CD4-positive, alpha-beta T cell (primary cell): ENCODE results near the gene ZNF100. TPM values are rescaled to one million over a fixed set of nuclear protein-coding genes. Genes with fewer than 3 reads are reported as not detected.

Source experiments
- ATAC-seq: fragments of 200-7000 bp; cut with Tn5 transposase; one replicate; pipeline ENCODE4 v1.10.0; 2022; ENCODE audit warnings: mild to moderate bottlenecking; ENCODE audit not compliant: poor library complexity
- CTCF ChIA-PET: fragments of 350-600 bp; sonication (Branson Sonifier 250); formaldehyde crosslinking; loops from one replicate; lab custom pipeline; 2021; ENCODE audit warnings: antibody characterized with exemption, inconsistent platforms; lab: Charles Lee
- POLR2A ChIA-PET: fragments of 350-600 bp; sonication (Branson Sonifier 250); formaldehyde crosslinking; loops from one replicate; lab custom pipeline; 2021; ENCODE audit warnings: antibody characterized with exemption, inconsistent platforms; lab: Charles Lee
- DNase-seq, 14 experiments: peaks; one replicate each; pipeline ENCODE4 v3.0.0-alpha.2; 2013 to 2020; ENCODE audit warnings: mixed read lengths in 2 of 14
- H3K27ac ChIP-seq, 2 donors: one replicate each; pipeline versions ENCODE4 v1.5.1 to v1.7.0; 2013; ENCODE audit warnings: low read length in 2 of 2, low read depth in 1 of 2, mild to moderate bottlenecking in 1 of 2
- H3K27me3 ChIP-seq, 2 experiments: 1 replicate in 1 of 2; 2 replicates in 1 of 2; pipeline versions ENCODE4 v1.6.1 to v1.7.0; 2013; ENCODE audit warnings: low read length in 2 of 2, control low read depth in 1 of 2, mild to moderate bottlenecking in 1 of 2, moderate library complexity in 1 of 2; ENCODE audit not compliant: insufficient read depth in 2 of 2, control insufficient read depth in 1 of 2
- H3K36me3 ChIP-seq: one replicate; pipeline ENCODE4 v1.6.1; 2013; ENCODE audit warnings: low read length, control low read depth; ENCODE audit not compliant: insufficient read depth
- H3K4me1 ChIP-seq: one replicate; pipeline ENCODE4 v1.6.1; 2013; ENCODE audit warnings: low read length, control low read depth; ENCODE audit not compliant: insufficient read depth
- H3K4me3 ChIP-seq: one replicate; pipeline ENCODE4 v1.5.1; 2013; ENCODE audit warnings: mild to moderate bottlenecking, low read length, moderate library complexity
- H3K9me3 ChIP-seq, 2 experiments: 1 replicate in 1 of 2; 2 replicates in 1 of 2; pipeline versions ENCODE4 v1.6.1 to v1.7.0; 2013; ENCODE audit warnings: low read length in 2 of 2, mild to moderate bottlenecking in 2 of 2, control low read depth in 1 of 2, moderate library complexity in 1 of 2; ENCODE audit not compliant: control insufficient read depth in 1 of 2, insufficient read depth in 1 of 2
- H3K27ac Mint-ChIP-seq: one replicate; pipeline ENCODE4 v1.8.0; 2020; ENCODE audit warnings: mixed read lengths
- H3K27me3 Mint-ChIP-seq: one replicate; pipeline ENCODE4 v1.8.0; 2021; ENCODE audit warnings: mixed read lengths
- H3K36me3 Mint-ChIP-seq: one replicate; pipeline ENCODE4 v1.8.0; 2021; ENCODE audit warnings: low read depth, mixed read lengths
- H3K4me1 Mint-ChIP-seq: one replicate; pipeline ENCODE4 v1.8.0; 2021; ENCODE audit warnings: low read depth, mixed read lengths
- H3K4me3 Mint-ChIP-seq: one replicate; pipeline ENCODE4 v1.8.0; 2020; ENCODE audit warnings: mild to moderate bottlenecking, mixed read lengths
- H3K9me3 Mint-ChIP-seq: one replicate; pipeline ENCODE4 v1.8.0; 2020; ENCODE audit warnings: mixed read lengths
- CTCF ChIP-seq: fragments of 200-600 bp; IDR thresholded peaks from one replicate; pipeline ENCODE4 v1.8.0; 2022; ENCODE audit warnings: antibody characterized with exemption, mild to moderate bottlenecking
- intact Hi-C, 2 experiments: fragments of 100-400 bp; cut with DNase I in 1 of 2; cut with micrococcal nuclease in 1 of 2; formaldehyde crosslinking; loops; one replicate each; pipeline versions ENCODE4 v1.15.1 to v1.9.0; 2023 to 2025; cut with DNase I, micrococcal nuclease
- total RNA-seq, 174 experiments: library from RNA in 2 of 174; stranded (reverse) in 2 of 174; gene quantifications; one replicate each; pipeline ENCODE4 v1.2.3 and lab custom pipeline; 2021 to 2026

ZNF100 gene
- total RNA-seq, 2 experiments from 2014 or later, result 10.8 to 11.0 TPM

GRCh38 chr19:21680671-21681070 is 86.7 kb downstream of the ZNF100 start:
- no peak for TF ChIP-seq CTCF
- ATAC-seq, result no peak
- peaks cover 3% of the 10 kb centered on the region for H3K9me3 Mint-ChIP-seq
- Histone ChIP-seq H3K4me3 (no peak overlapping the region), H3K27ac (no peak overlapping the region), H3K27me3 (no peaks in the 10 kb centered on the region), H3K36me3 (no peaks in the 10 kb centered on the region), H3K4me1 (no peaks in the 10 kb centered on the region), H3K9me3 (peaks cover 0 to 16% of the 10 kb centered on the region in 2 experiments)
- no peak overlapping the region for H3K4me3 Mint-ChIP-seq
- H3K27ac Mint-ChIP-seq, result no peak overlapping the region
- H3K4me1 Mint-ChIP-seq, result peaks cover 13% of the 10 kb centered on the region
- no peaks in the 10 kb centered on the region for H3K36me3 Mint-ChIP-seq
- intact Hi-C loops, result no loop called here
- no peak for DNase-seq
- CTCF ChIA-PET, result no interaction called here
- POLR2A ChIA-PET, result no interaction called here
- H3K27me3 Mint-ChIP-seq, result peaks cover 12% of the 10 kb centered on the region

- no peaks in the 10 kb centered on the region for H3K36me3 Mint-ChIP-seq
- H3K27me3 Mint-ChIP-seq, result peaks cover 12% of the 10 kb centered on the region
- no peak overlapping the region for H3K4me3 Mint-ChIP-seq
- Histone ChIP-seq H3K27me3 (no peaks in the 10 kb centered on the region), H3K27ac (no peak overlapping the region), H3K9me3 (peaks cover 0 to 16% of the 10 kb centered on the region in 2 experiments), H3K4me3 (no peak overlapping the region), H3K4me1 (no peaks in the 10 kb centered on the region), H3K36me3 (no peaks in the 10 kb centered on the region)
- peaks cover 3% of the 10 kb centered on the region for H3K9me3 Mint-ChIP-seq
- DNase-seq (no peak), ATAC-seq (no peak)
- no peak overlapping the region for H3K27ac Mint-ChIP-seq
- intact Hi-C loops, result no loop called here
- no peak for TF ChIP-seq CTCF
- ChIA-PET CTCF (no interaction called here), POLR2A (interaction anchor here (1.2 kb wide), 1 partner anchor 111 kb away, joined by 4 read pairs; no protein-coding TSS in a partner anchor)
- peaks cover 13% of the 10 kb centered on the region for H3K4me1 Mint-ChIP-seq
Observed at GRCh38 chr19:21680026-21680425, 87.4 kb downstream of the ZNF100 start.

GRCh38 chr19:21677696-21678418 is 89.5 kb downstream of the ZNF100 start:
- H3K4me1 Mint-ChIP-seq, result peaks cover 13% of the 10 kb centered on the region
- Histone ChIP-seq H3K27ac (no peak overlapping the region), H3K36me3 (no peaks in the 10 kb centered on the region), H3K9me3 (peaks cover 0 to 16% of the 10 kb centered on the region in 2 experiments), H3K4me1 (no peaks in the 10 kb centered on the region), H3K27me3 (no peaks in the 10 kb centered on the region), H3K4me3 (peak overlapping the region; percentile 50)
- intact Hi-C loops, result no loop called here
- CTCF ChIA-PET, result no interaction called here
- H3K4me3 Mint-ChIP-seq, result peak overlapping the region; percentile 84
- TF ChIP-seq CTCF, result no peak
- POLR2A ChIA-PET, result interaction anchor here (1.0 to 1.7 kb wide), 4 partner anchors 109 to 281 kb away, joined by 3 to 9 read pairs (median 6); partner anchors contain the start of genes ZNF429 and ZNF493
- H3K27me3 Mint-ChIP-seq, result peaks cover 12% of the 10 kb centered on the region
- peak overlapping the region; percentile 45 for H3K27ac Mint-ChIP-seq
- H3K36me3 Mint-ChIP-seq, result no peaks in the 10 kb centered on the region
- peak; percentile 51 for ATAC-seq
- peak in 6 of 14 experiments; percentile 5 to 34 (median 23) for DNase-seq
- peaks cover under 1% of the 10 kb centered on the region for H3K9me3 Mint-ChIP-seq
